HG03103 (cell line): ENCODE data around the gene CNBP.
"Not testable (repeated sequence)": the region's sequence is repeated elsewhere in the genome, so short reads cannot be mapped to it uniquely, and the experiment has no call there.

Experiments used
- ATAC-seq: cut with Tn5 transposase; IDR thresholded peaks from one replicate; pipeline ENCODE4 v1.9.1; 2021; ENCODE audit warnings: low read depth; ENCODE audit not compliant: unreplicated experiment

Gene CNBP

DNA sequence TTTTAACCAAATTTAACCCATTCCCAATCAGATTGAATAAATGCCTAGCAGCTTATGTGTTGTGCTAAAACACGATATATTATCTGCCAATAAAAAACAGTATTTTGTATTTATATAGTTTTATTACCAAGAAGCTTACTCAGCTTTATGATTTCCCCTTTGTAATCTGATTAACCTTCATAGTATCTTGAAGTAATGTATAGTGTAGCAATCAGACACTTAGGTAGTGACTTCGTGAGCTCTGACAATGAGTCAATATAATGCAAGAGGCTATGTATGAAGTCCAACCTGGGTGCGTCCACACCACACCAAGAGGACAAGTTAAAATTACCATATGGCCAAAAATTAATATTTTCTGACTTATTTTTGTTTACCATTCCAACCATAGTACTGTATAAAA lies 2.1 kb upstream of the CNBP start:
- no peak for ATAC-seq

DNA sequence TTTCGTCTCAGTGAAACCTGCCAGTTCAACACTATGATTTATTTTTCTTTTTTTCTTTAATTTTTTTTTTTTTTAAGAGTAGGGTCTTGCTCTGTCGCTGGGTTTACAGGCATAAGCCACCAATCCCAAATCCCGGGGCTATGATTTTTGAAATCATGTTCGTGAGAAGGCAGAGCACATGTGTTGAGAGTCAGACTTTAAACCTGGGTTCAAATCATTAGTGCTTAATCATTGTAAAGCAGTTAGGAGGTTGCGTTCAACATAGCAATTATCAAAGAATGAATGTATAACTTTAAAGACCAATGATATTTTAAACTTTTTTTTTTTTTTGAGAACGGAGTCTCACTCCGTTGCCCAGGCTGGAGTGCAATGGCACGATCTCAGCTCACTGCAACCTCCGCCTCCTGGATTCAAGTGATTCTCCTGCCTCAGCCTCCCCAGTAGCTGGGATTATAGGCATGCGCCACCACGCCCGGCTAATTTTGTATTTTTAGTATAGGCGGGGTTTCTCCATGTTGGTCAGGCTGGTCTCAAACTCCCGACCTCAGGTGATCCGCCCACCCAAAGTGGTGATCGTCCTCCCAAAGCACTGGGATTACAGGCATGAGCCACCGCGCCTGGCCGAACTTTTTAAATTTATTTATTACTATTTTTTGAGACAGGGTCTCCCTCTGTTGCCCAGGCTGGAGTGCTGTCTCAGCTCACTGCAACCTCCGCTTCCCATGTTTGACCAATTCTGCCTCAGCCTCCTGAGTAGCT lies 1.3 kb upstream of the CNBP start:
- ATAC-seq: not testable (repeated sequence)

DNA sequence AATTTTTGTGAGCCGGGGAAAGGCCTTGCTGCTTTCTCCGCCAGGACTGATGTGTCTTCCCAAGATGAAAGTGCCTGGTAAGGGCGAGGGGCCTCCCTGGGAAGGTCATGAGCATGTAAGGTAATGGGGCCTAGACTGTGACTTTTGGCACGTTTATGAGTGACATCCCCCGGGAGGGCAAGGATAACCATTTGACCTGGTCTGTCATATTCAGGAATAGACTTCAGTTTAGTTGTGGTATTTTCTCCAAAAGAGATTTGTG lies 631 bp upstream of the CNBP start:
- ATAC-seq: no peak

DNA sequence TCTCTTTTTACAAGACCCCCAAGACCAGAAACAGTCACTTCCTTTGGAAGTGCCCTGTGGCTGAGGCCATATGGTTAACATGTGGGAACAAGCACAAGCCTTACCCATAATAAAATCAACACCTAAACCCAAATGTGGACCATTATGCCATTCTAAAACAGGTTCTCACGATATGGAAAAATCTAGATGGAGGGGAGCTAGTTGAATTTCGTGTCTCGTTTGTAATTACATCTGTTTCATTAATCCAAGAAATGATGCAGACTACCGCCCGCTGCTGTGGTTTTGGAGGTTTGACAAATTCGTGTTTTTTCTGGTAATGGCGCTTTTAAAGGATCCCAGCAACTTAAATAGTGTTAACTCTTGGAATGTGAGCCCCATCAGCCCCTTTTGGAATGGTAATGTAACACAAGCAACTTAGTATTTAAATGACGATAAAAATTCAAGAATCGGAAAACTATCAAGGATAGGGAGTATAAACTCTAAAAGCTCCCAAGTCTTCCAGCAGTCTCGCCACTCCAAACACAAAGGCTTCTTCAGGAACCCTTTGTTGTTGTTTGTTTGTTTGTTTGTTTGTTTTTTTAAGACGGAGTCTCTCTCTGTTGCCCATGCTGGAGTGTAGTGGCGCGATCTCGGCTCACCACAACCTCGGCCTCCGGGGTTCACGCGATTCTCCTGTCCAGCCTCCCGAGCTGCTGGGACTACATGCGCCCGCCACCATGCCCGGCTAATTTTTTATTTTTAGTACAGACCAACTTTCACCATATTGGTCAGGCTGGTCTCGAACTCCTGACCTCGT lies 1.1 kb downstream of the CNBP start:
- no peak for ATAC-seq

DNA sequence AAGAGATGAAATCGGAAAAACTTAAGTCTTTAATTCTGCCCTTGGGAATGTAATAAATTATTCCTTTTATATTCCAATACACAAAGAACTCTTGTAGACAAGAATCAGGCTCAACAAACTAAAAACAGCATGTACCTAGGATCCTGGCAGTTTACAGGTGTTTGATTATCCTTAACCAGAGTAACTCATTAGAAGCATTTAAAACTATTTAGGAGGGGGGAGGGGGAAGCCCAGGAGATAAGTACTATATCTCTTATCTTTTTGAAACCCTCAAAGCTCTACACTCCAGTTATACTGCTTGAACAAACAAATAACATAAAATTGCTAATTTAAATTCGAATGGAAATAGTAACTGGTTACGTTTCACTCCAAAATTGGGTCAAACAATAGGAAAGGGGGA lies 1.9 kb downstream of the CNBP start:
- ATAC-seq: no peak

GRCh38 chr3:129180461-129180860 lies 3.2 kb downstream of the CNBP start:
- ATAC-seq: no peak

GRCh38 chr3:129176051-129176450 lies 7.6 kb downstream of the CNBP start:
- ATAC-seq: no peak

GRCh38 chr3:129173725-129174124 lies 10.0 kb downstream of the CNBP start:
- ATAC-seq: no peak

DNA sequence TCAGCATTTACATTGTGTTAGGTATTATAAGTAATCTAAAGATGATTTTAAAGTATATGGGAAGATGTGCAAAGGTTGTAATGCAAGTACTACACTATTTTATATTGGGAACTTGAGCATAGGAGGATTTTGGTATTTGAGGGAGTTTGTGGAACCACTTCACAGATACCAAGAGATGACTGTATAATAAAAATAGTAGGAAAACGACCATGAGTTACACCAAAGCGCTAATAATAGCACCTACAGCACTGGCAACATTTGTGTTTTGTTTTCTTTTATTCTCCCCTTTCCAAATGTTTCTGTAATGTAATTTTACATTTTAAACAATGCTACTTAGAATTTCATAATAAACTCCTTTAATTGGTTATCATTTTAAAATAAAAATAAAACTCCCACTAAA lies 10.5 kb downstream of the CNBP start:
- ATAC-seq: no peak

DNA sequence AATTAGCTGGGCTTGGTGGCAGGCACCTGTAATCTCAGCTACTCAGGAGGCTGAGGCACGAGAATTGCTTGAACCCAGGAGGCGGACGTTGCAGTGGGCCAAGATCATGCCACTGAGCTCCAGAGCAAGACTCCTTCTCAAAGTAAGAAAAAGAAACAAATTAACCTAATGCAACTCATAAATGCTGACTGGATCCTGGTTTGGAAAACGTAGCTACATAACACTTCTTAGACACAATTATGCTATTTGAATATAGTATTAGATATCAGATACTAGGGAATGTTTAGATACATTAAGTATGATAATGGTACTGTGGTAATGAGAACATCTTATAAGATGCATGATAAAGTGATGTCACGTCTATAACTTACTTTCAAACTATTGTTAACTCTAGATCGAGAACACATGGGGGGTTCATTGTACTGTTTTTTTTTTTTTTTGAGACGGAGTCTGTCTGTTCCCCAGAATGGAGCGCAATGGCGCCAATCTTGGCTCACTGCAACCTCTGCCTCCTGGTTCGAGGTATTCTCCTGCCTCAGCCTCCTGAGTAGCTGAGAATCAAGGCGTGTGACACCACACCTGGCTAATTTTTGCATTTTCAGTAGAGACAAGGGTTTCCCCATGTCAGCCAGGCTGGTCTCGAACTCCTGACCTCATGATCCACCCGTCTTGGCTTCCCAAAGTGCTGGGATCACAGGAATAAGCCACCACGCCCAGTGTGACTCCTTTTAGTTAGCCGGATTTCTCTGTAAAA lies 16.9 kb downstream of the CNBP start:
- ATAC-seq: no peak

GRCh38 chr3:129165594-129165993 lies 18.1 kb downstream of the CNBP start:
- not testable (repeated sequence) for ATAC-seq

GRCh38 chr3:129164500-129164899 lies 19.2 kb downstream of the CNBP start:
- ATAC-seq: no peak

GRCh38 chr3:129162729-129163579 lies 20.7 kb downstream of the CNBP start:
- ATAC-seq: no peak

DNA sequence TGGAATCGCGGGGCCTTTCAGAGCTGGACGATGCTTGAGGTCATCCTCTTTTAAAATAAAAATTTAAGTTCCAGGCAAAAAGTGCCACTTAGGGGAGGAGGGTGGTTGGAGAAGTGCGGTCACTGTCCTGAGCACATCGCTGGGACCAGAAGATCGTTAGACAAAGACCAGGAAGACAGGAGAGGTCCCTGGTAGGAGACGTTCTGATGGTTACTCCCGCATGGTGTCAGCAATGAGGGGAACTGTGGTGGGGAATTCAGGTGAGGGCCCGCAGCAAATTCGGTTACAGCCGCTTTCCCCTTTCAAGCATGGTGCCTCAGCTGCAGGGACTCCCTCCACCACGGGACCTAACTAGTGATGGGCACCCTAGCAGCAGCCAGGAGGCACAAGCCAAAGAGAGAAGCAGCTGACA lies 21.8 kb downstream of the CNBP start:
- ATAC-seq: no peak

GRCh38 chr3:129160891-129161859 lies 22.5 kb downstream of the CNBP start, which contains the start of gene ISY1:
Gene ISY1 (minus strand): TSS chr3:129161063. CDS start chr3:129160975, 88 bp downstream.
- ATAC-seq: peak; percentile 72

- ATAC-seq: no peak
These were observed 38.9 kb downstream of the CNBP start for GRCh38 chr3:129144786-129145185.

GRCh38 chr3:129141011-129141410 lies 42.7 kb downstream of the CNBP start:
- ATAC-seq: not testable (repeated sequence)

- no peak for ATAC-seq
These were observed 43.8 kb downstream of the CNBP start for GRCh38 chr3:129139911-129140310.

GRCh38 chr3:129136275-129136674 lies 47.4 kb downstream of the CNBP start:
- ATAC-seq: not testable (repeated sequence)
